Measurements from ENCODE around the gene ANKAR. TPM values are rescaled to one million over a fixed set of nuclear protein-coding genes. Genes with fewer than 3 reads are reported as not detected.

Gene ANKAR
- total RNA-seq, 1 experiment from 2014 or later, result 4.4 TPM

- ATAC-seq (no peak), DNase-seq (ENCODE audit: low read depth, low spot score) (no peak)
- H3K4me1 ChIP-seq (ENCODE audit: control insufficient read depth, insufficient read depth, low read length), result no peaks in the 10 kb centered on the region
- in situ Hi-C loops (cut with HindIII; ENCODE audit: low pct_unique_long_range_greater_than_20kb, low sequenced_read_pairs), result no loop called here
- H3K36me3 ChIP-seq (ENCODE audit: control insufficient read depth, insufficient read depth, low read length), result no peaks in the 10 kb centered on the region; the same call in 1 of the 2 replicates
- no peaks in the 10 kb centered on the region for H3K27me3 ChIP-seq (ENCODE audit: control insufficient read depth, insufficient read depth, low read length)
- ChIA-PET CTCF (no interaction called here), POLR2A (no interaction called here)
- TF ChIP-seq, protein P1, sequence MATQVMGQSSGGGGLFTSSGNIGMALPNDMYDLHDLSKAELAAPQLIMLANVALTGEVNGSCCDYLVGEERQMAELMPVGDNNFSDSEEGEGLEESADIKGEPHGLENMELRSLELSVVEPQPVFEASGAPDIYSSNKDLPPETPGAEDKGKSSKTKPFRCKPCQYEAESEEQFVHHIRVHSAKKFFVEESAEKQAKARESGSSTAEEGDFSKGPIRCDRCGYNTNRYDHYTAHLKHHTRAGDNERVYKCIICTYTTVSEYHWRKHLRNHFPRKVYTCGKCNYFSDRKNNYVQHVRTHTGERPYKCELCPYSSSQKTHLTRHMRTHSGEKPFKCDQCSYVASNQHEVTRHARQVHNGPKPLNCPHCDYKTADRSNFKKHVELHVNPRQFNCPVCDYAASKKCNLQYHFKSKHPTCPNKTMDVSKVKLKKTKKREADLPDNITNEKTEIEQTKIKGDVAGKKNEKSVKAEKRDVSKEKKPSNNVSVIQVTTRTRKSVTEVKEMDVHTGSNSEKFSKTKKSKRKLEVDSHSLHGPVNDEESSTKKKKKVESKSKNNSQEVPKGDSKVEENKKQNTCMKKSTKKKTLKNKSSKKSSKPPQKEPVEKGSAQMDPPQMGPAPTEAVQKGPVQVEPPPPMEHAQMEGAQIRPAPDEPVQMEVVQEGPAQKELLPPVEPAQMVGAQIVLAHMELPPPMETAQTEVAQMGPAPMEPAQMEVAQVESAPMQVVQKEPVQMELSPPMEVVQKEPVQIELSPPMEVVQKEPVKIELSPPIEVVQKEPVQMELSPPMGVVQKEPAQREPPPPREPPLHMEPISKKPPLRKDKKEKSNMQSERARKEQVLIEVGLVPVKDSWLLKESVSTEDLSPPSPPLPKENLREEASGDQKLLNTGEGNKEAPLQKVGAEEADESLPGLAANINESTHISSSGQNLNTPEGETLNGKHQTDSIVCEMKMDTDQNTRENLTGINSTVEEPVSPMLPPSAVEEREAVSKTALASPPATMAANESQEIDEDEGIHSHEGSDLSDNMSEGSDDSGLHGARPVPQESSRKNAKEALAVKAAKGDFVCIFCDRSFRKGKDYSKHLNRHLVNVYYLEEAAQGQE (IDR thresholded peaks at IDR 0.05; ENCODE audit: insufficient read depth in 1 of 2, low read depth in 2 of 2, low read length in 1 of 2), result no peak
- TF ChIP-seq, protein P2, sequence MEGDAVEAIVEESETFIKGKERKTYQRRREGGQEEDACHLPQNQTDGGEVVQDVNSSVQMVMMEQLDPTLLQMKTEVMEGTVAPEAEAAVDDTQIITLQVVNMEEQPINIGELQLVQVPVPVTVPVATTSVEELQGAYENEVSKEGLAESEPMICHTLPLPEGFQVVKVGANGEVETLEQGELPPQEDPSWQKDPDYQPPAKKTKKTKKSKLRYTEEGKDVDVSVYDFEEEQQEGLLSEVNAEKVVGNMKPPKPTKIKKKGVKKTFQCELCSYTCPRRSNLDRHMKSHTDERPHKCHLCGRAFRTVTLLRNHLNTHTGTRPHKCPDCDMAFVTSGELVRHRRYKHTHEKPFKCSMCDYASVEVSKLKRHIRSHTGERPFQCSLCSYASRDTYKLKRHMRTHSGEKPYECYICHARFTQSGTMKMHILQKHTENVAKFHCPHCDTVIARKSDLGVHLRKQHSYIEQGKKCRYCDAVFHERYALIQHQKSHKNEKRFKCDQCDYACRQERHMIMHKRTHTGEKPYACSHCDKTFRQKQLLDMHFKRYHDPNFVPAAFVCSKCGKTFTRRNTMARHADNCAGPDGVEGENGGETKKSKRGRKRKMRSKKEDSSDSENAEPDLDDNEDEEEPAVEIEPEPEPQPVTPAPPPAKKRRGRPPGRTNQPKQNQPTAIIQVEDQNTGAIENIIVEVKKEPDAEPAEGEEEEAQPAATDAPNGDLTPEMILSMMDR (IDR thresholded peaks at IDR 0.05), result no peak
- no peak for TF ChIP-seq SIN3A (IDR thresholded peaks at IDR 0.05; ENCODE audit: borderline replicate concordance, insufficient read depth, low read depth, low read length)
- H3K9me3 ChIP-seq (ENCODE audit: control insufficient read depth, insufficient read depth, low read depth, low read length), result no peaks in the 10 kb centered on the region
- intact Hi-C loops (cut with micrococcal nuclease; ENCODE audit: unreplicated experiment), result no loop called here
- no TSS peak for BruUV-seq (replicated peaks)
- H3K27ac ChIP-seq (ENCODE audit: low read length), result no peak overlapping the region
- no peak overlapping the region for H3K4me3 ChIP-seq (ENCODE audit: low read depth in 2 of 2, low read length in 2 of 2)
These were observed 46.7 kb upstream of the ANKAR start for GRCh38 chr2:189627789-189628188.

DNA sequence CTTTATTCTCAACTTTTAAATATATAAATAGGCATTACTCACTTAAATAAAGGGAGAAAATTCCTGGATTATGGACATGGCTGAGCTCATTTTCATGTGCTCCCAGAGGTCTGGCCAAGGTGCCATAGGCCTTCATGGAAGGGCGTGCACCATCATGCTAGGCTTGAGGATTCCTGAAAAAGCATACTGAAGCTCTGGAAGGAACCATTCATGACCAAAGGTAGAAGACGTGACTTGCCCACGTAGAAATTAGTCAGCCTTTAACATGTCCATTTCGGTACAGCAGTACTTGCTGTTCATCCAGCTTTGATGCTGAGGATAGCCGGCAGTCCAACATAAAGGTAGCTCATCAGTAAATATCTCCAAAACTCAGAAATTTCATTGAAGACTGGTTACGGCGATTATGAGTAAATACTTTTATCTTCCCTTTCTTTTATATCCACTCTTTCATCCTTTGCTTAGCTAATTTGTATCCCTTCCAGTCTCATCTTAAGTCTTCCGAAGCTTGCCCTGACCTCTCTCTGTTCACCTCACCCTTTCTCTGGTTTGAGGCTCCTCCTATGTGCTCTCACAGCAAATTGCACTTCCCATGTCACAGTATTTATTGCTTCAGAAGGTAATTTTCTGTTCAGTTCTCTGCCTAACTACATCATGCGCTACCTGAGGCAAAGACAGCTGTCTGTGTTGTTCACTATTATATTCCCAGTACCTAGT is 45.5 kb upstream of the ANKAR start:
- Histone ChIP-seq H3K27ac (ENCODE audit: low read length) (no peak overlapping the region), H3K36me3 (ENCODE audit: control insufficient read depth, insufficient read depth, low read length) (no peaks in the 10 kb centered on the region), H3K4me3 (ENCODE audit: low read depth in 2 of 2, low read length in 2 of 2) (no peak overlapping the region), H3K4me1 (ENCODE audit: control insufficient read depth, insufficient read depth, low read length) (no peaks in the 10 kb centered on the region), H3K27me3 (ENCODE audit: control insufficient read depth, insufficient read depth, low read length) (no peaks in the 10 kb centered on the region), H3K9me3 (ENCODE audit: control insufficient read depth, insufficient read depth, low read depth, low read length) (no peaks in the 10 kb centered on the region)
- no TSS peak for BruUV-seq (replicated peaks)
- no peak for ATAC-seq
- intact Hi-C loops (cut with micrococcal nuclease; ENCODE audit: unreplicated experiment), result no loop called here
- POLR2A ChIA-PET, result no interaction called here
- CTCF ChIA-PET, result no interaction called here
- no peak for DNase-seq (ENCODE audit: low read depth, low spot score)
- TF ChIP-seq, protein P1 (IDR thresholded peaks at IDR 0.05; ENCODE audit: insufficient read depth in 1 of 2, low read depth in 2 of 2, low read length in 1 of 2), result no peak
- TF ChIP-seq, protein P2 (IDR thresholded peaks at IDR 0.05), result peak; percentile 22; the same call in 1 of the 2 replicates
- no peak for TF ChIP-seq SIN3A (IDR thresholded peaks at IDR 0.05; ENCODE audit: borderline replicate concordance, insufficient read depth, low read depth, low read length)
- in situ Hi-C loops (cut with HindIII; ENCODE audit: low pct_unique_long_range_greater_than_20kb, low sequenced_read_pairs), result no loop called here

All from Panc1 (cell line).